Esophagus muscularis mucosa (tissue), 4 donors: ENCODE results near the gene DNAJC16. TPM values are rescaled to one million over a fixed set of nuclear protein-coding genes. Genes with fewer than 3 reads are reported as not detected.

Experiments
- DNase-seq: peaks from one replicate; pipeline ENCODE4 v3.0.0-alpha.2; 2017; ENCODE audit errors: extremely low spot score
- H3K27ac ChIP-seq, 4 donors: fragments of 200-600 bp; sonication (generic); replicated peaks in 1 of 4; 1 replicate in 3 of 4; 2 replicates in 1 of 4; pipeline ENCODE4 v1.5.1; 2016 to 2019; ENCODE audit warnings: mild to moderate bottlenecking in 1 of 4
- H3K27me3 ChIP-seq, 4 donors: fragments of 200-600 bp; sonication (generic); one replicate each; pipeline versions ENCODE4 v1.5.1 to v1.6.0; 2016 to 2019
- H3K36me3 ChIP-seq, 4 donors: fragments of 200-600 bp; sonication (generic); one replicate each; pipeline ENCODE4 v1.5.1; 2016 to 2019
- H3K4me1 ChIP-seq, 4 donors: fragments of 200-600 bp; sonication (generic); one replicate each; pipeline ENCODE4 v1.5.1; 2016 to 2019
- H3K4me3 ChIP-seq, 4 donors: fragments of 200-600 bp; sonication (generic); 1 replicate in 2 of 4; 2 replicates in 2 of 4; pipeline ENCODE4 v1.5.1; 2016 to 2019; ENCODE audit warnings: mild to moderate bottlenecking in 4 of 4, moderate library complexity in 1 of 4
- H3K9me3 ChIP-seq, 4 donors: fragments of 200-600 bp; sonication (generic); 1 replicate in 3 of 4; 2 replicates in 1 of 4; pipeline ENCODE4 v1.5.1; 2016 to 2019
- CTCF ChIP-seq, 3 experiments: fragments of 200-600 bp in 2 of 3; fragments of 450-650 bp in 1 of 3; sonication (generic) in 2 of 3; IDR thresholded peaks; one replicate each; pipeline ENCODE4 v1.5.1; 2017 to 2019; ENCODE audit warnings: antibody characterized with exemption in 3 of 3, mild to moderate bottlenecking in 2 of 3, moderate library complexity in 1 of 3
- EP300 ChIP-seq: sonication (generic); formaldehyde crosslinking; IDR thresholded peaks from one replicate; pipeline ENCODE4 v1.6.1; 2017; ENCODE audit warnings: antibody characterized with exemption
- POLR2A ChIP-seq: fragments of 450-650 bp; IDR thresholded peaks from one replicate; pipeline ENCODE4 v1.6.1; 2017; ENCODE audit warnings: antibody characterized with exemption, moderate library complexity, mild to moderate bottlenecking, low read depth
- POLR2AphosphoS5 ChIP-seq, 2 donors: sonication (generic); formaldehyde crosslinking; IDR thresholded peaks; one replicate each; pipeline ENCODE4 v1.6.1; 2017; ENCODE audit warnings: antibody characterized with exemption in 2 of 2
- WGBS: methylation state at CpG from one replicate; pipeline ENCODE4 v1.1.5; 2018; 5-methylcytosine and 5-hydroxymethylcytosine counted together
- intact Hi-C: fragments of 100-400 bp; cut with DNase I; formaldehyde crosslinking; loops from one replicate; pipeline ENCODE4 v1.15.1; 2023
- total RNA-seq, 4 donors: library from RNA; depleted of rRNA; stranded (reverse); fragments of >200 nt; gene quantifications; one replicate each; pipeline versions ENCODE4 v1.1.0 to v1.2.1, GENCODE V29; 2016

The DNAJC16 gene
- total RNA-seq, 4 donors from 2014 or later, result 12.0 to 13.0 (median 12.4) TPM

DNA sequence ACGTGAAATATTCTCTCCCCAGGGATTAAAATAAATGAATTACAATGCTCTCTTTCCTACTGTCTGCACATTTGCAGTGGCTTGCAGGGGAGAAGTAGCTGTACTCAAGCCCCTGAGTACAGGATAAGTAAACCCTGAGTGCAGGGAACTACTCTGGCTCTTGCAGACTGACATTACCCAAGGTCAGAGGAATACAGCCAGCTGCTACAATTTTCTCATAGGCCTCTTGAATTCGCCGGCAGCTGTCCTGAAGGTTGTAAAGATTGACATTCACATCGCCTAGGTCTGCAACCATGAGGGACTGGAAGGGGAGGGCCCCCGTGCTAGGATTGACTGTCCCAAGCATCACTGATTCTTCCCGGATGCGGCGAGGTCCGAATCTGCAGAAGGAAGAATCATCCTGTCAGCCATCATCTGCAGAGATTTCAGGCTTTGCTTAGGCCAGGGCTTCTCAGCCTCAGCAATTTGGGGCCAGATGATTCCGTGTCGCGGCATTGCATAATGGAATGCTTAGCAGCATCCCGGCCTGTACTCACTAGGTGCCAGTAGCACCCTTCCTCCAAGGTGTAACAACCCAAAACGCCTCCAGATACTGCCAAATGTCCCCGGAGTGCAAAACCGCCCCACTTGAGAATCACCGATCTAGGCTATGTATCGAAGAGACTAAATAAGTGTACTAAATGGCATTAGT is 56.5 kb downstream of the DNAJC16 start:
- Histone ChIP-seq H3K4me3 (no peak overlapping the region), H3K27ac (no peak overlapping the region), H3K36me3 (no peaks in the 10 kb centered on the region), H3K27me3 (peaks cover 0 to 17% (median 3%) of the 10 kb centered on the region in 4 donors), H3K9me3 (no peaks in the 10 kb centered on the region), H3K4me1 (peaks cover 9 to 18% (median 14%) of the 10 kb centered on the region in 4 donors)
- TF ChIP-seq POLR2AphosphoS5 (IDR thresholded peaks at IDR 0.05) (no peak), CTCF (IDR thresholded peaks at IDR 0.05) (no peak), EP300 (no peak)
- WGBS, result 89% methylated on average over 5 of the region's 18 CpGs
- no peak for DNase-seq
- intact Hi-C loops, result no loop called here

DNA sequence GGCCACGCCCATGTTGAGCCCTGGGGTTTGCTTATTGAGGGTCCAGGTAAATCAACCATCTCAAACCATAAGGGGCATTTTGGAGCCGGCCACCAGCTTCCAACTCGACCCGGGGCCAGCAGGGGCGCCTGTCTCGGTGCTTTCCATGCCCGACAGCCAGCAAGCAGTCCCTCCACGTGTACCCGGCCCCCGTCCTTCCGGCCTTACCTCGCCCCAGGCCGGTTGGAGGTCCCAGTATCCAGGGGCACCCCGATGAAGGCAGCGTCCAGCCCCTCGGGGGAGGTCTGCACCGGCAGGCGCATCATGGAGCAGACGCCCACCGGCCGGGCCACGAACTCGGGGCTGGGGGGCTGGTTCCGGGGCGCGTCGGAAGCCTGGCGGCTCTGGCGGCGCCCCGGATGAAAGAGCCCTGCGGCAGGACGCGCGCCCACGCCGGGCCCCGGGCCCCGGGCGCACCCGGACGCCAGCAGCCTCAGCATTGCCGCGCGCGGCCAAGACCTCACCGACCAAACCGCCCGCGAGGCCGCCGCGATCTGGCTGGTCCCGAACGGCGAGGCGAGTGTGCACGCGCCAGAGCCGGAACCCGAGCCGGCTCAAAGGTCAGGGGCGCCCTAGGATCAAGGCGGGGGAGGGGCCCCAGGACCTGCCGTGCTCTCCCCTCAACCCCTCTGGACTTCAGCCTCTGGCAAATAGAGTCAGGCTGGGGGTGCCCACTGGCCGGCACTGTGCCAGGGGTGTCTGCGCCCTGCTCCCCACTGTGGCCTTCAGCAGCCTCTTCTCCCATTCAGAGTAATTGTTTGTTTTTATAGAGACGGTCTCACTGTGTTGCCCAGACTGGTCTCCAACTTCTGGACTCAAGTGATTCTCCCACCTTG is 58.1 kb downstream of the DNAJC16 start, which contains the start of gene AGMAT:
AGMAT (minus strand) TSS at position 563 of the 875 bp plus-strand sequence; CDS start at position 479, 84 bp downstream.
- 9% methylated on average over 15 of the region's 68 CpGs for WGBS
- no peak within 1 kb of the TSS for H3K27ac ChIP-seq
- H3K27me3 ChIP-seq, result peaks cover 0 to 17% (median 3%) of the 10 kb centered on the region in 4 donors
- H3K9me3 ChIP-seq, result no peaks in the 10 kb centered on the region
- TF ChIP-seq CTCF (IDR thresholded peaks at IDR 0.05) (peak in 1 of 3 experiments; percentile 24), POLR2AphosphoS5 (IDR thresholded peaks at IDR 0.05) (no peak)
- peak within 1 kb of the TSS; percentile 49 to 55 (median 54) for H3K4me3 ChIP-seq
- no peaks in the 10 kb centered on the region for H3K36me3 ChIP-seq
- DNase-seq, result no peak
- H3K4me1 ChIP-seq, result peaks cover 9 to 13% (median 12%) of the 10 kb centered on the region in 4 donors
- intact Hi-C loops, result no loop called here

- intact Hi-C loops, result no loop called here
- Histone ChIP-seq H3K27me3 (peaks cover 0 to 6% (median 0%) of the 10 kb centered on the region in 4 donors), H3K9me3 (no peaks in the 10 kb centered on the region), H3K36me3 (no peaks in the 10 kb centered on the region), H3K27ac (no peak overlapping the region), H3K4me1 (peaks cover 0 to 10% (median 0%) of the 10 kb centered on the region in 4 donors), H3K4me3 (no peak overlapping the region)
- WGBS, result 66% methylated on average over 5 of the region's 5 CpGs
- DNase-seq, result no peak
- no peak for TF ChIP-seq POLR2A
- TF ChIP-seq EP300, result no peak
- no peak for TF ChIP-seq CTCF (IDR thresholded peaks at IDR 0.05)
- TF ChIP-seq POLR2AphosphoS5 (IDR thresholded peaks at IDR 0.05), result no peak
Measured at GRCh38 chr1:15592285-15592684, 65.6 kb downstream of the DNAJC16 start.

DNA sequence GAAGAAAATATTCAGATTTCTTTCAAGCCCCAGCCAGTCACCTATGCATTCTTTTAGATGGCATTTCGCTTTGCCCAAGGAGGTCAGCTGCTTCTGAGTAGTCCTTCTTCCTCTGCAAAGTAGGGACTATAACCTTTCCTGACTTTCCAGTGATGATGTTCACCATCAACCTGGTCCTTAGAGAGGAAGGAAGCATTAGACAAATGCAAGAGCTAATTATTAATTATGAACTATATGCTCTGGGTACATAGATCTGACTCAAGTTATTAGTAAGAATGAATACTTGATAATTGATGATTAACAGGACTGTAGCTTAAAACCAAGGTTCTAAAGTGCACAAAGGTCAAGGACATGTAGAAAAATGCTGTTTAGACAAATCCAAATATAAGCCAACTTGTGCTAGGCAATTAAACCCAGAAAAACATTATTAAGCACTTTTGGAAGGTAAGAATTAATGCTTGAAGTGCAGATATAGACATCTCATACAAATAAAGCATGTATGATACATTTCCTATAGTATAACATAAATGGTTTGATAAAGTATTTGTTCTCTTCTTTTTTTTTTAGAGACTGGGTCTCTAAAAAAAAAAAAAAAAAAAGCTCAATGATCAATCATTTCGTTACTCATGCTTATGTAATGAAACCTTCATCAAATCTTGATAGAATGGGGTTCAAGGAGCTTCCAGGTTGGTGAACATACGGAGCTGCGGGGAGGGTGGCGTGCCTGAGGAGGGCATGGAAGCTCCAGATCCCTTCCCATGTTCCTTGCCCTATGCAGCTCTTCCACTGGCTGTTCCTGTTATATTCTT is 69.4 kb downstream of the DNAJC16 start:
- H3K4me3 ChIP-seq, result no peak overlapping the region
- H3K9me3 ChIP-seq, result no peaks in the 10 kb centered on the region
- DNase-seq, result no peak
- peaks cover 0 to 6% (median 0%) of the 10 kb centered on the region in 4 donors for H3K27me3 ChIP-seq
- H3K36me3 ChIP-seq, result no peaks in the 10 kb centered on the region
- intact Hi-C loops, result no loop called here
- WGBS, result 84% methylated on average over 5 of the region's 5 CpGs
- H3K27ac ChIP-seq, result no peak overlapping the region
- H3K4me1 ChIP-seq, result peaks cover 0 to 10% (median 0%) of the 10 kb centered on the region in 4 donors
- TF ChIP-seq POLR2A (no peak), CTCF (IDR thresholded peaks at IDR 0.05) (no peak), POLR2AphosphoS5 (IDR thresholded peaks at IDR 0.05) (no peak)
